ENCODE measurements around the gene TNN. TPM values are rescaled to one million over a fixed set of nuclear protein-coding genes. Genes with fewer than 3 reads are reported as not detected.

TNN gene
- total RNA-seq, 1 experiment from 2014 or later: 0.11 TPM

- Mint-ChIP-seq H3K27me3 (ENCODE audit: low read depth) (no peaks in the 10 kb centered on the region), H3K4me1 (peaks cover 10% of the 10 kb centered on the region in 2 experiments), H3K4me3 (no peak overlapping the region), H3K9me3 (no peaks in the 10 kb centered on the region), H3K36me3 (ENCODE audit: insufficient read depth in 1 of 3, low read depth in 3 of 3) (no peaks in the 10 kb centered on the region), H3K27ac (no peak overlapping the region)
- Histone ChIP-seq H3K9me3 (ENCODE audit: control insufficient read depth, low read depth, low read length) (no peaks in the 10 kb centered on the region), H2AFZ (ENCODE audit: low read length) (no peak overlapping the region), H3K79me2 (ENCODE audit: insufficient read depth, low read length) (no peaks in the 10 kb centered on the region), H4K5ac (ENCODE audit: insufficient read length, low read depth, low read length) (no peak overlapping the region), H2AK5ac (ENCODE audit: insufficient read length, low read length) (no peak overlapping the region), H3K14ac (ENCODE audit: insufficient read depth, low read length) (no peak overlapping the region), H3K79me1 (ENCODE audit: insufficient read depth, low read depth, low read length, poor library complexity, severe bottlenecking) (no peaks in the 10 kb centered on the region), H3K27me3 (ENCODE audit: insufficient read depth, low read length) (no peaks in the 10 kb centered on the region), H3K4ac (ENCODE audit: low read depth, low read length) (no peak overlapping the region), H2BK5ac (ENCODE audit: insufficient read length, low read length) (no peak overlapping the region), H2BK12ac (ENCODE audit: insufficient read length, low read depth, low read length) (no peak overlapping the region), H3K27ac (ENCODE audit: insufficient read length, low read depth, low read length) (no peak overlapping the region), H4K20me1 (ENCODE audit: control insufficient read depth, insufficient read depth, insufficient read length) (no peaks in the 10 kb centered on the region), H3K56ac (ENCODE audit: insufficient read length, low read depth, low read length) (no peak overlapping the region), H4K8ac (replicated peaks; ENCODE audit: insufficient read length, low read depth, low read length) (no peak overlapping the region), H2BK15ac (ENCODE audit: low read depth, low read length) (no peak overlapping the region), H3K4me1 (ENCODE audit: insufficient read depth, low read length) (no peaks in the 10 kb centered on the region), H3K18ac (ENCODE audit: insufficient read length, low read depth, low read length) (no peak overlapping the region), H3T11ph (ENCODE audit: low read length) (no peak overlapping the region), H3K4me2 (ENCODE audit: insufficient read depth, insufficient read length, low read length) (no peak overlapping the region), H3K9ac (ENCODE audit: extremely low read depth, insufficient read length, low read length) (no peak overlapping the region), H2BK120ac (ENCODE audit: low read depth, low read length, poor library complexity, severe bottlenecking) (no peak overlapping the region), H4K91ac (ENCODE audit: insufficient read length, low read depth, low read length) (no peak overlapping the region), H2BK20ac (ENCODE audit: low read depth, low read length, poor library complexity, severe bottlenecking) (no peak overlapping the region), H3K23me2 (ENCODE audit: insufficient read length, low read depth, low read length, poor library complexity, severe bottlenecking) (no peaks in the 10 kb centered on the region), H3K23ac (ENCODE audit: insufficient read length, low read depth, low read length) (no peak overlapping the region)
- no peak for DNase-seq
- WGBS (ENCODE audit: extremely low coverage, insufficient read length, low lambda C conversion rate): no CpG with 5 or more reads among the region's 1 CpG
- TF ChIP-seq CTCF (conservative IDR thresholded peaks at IDR 0.05): no peak
Measured at GRCh38 chr1:175185903-175186302, 118.3 kb downstream of the TNN start.
